ENCODE data around the gene C20orf141.

DNA sequence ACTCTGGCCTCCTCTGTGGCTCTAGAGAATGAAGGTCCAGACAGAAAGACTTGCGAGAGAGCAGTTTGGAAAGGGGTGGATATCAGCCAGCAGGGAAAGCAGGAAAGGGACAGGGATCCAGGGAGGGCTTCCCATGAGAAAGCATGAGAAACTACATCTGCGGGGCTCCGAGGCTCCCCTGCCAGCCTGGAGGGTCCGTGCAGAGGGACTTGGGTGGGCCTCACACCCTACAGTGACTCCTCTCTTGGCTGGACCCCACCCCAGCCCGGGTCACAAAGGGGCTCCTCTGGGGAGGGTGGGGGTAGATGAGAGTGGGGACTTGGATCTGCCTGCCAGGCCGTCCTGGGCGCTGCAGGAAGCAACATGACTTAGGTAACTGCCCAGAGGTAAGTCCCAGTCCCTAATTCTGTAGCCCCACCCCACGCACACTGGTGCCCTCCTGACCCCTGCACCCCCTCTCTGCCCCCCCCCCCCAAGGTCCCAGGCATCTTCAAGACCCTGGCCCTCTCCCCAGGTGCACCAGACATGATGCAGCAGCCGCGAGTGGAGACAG is 1.3 kb downstream of the C20orf141 start, which contains the start of gene TMEM239:
- TF ChIP-seq, protein P1, sequence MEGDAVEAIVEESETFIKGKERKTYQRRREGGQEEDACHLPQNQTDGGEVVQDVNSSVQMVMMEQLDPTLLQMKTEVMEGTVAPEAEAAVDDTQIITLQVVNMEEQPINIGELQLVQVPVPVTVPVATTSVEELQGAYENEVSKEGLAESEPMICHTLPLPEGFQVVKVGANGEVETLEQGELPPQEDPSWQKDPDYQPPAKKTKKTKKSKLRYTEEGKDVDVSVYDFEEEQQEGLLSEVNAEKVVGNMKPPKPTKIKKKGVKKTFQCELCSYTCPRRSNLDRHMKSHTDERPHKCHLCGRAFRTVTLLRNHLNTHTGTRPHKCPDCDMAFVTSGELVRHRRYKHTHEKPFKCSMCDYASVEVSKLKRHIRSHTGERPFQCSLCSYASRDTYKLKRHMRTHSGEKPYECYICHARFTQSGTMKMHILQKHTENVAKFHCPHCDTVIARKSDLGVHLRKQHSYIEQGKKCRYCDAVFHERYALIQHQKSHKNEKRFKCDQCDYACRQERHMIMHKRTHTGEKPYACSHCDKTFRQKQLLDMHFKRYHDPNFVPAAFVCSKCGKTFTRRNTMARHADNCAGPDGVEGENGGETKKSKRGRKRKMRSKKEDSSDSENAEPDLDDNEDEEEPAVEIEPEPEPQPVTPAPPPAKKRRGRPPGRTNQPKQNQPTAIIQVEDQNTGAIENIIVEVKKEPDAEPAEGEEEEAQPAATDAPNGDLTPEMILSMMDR (IDR thresholded peaks at IDR 0.05; ENCODE audit: low read depth, low read length, missing input control) = no peak
- TF ChIP-seq ZBTB33 (IDR thresholded peaks at IDR 0.05) (no peak), REST (IDR thresholded peaks at IDR 0.05) (no peak), TAF1 (conservative IDR thresholded peaks at IDR 0.05) (no peak), HNF4G (IDR thresholded peaks at IDR 0.05) (no peak), RAD21 (IDR thresholded peaks at IDR 0.05) (no peak), FOXA1 (IDR thresholded peaks at IDR 0.05) (no peak), YY1 (IDR thresholded peaks at IDR 0.05) (no peak), EGR1 (IDR thresholded peaks at IDR 0.05; ENCODE audit: low read depth in 2 of 2) (no peak)
- TF ChIP-seq, protein P2, sequence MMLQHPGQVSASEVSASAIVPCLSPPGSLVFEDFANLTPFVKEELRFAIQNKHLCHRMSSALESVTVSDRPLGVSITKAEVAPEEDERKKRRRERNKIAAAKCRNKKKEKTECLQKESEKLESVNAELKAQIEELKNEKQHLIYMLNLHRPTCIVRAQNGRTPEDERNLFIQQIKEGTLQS (IDR thresholded peaks at IDR 0.05) = no peak
- TF ChIP-seq, protein P3, sequence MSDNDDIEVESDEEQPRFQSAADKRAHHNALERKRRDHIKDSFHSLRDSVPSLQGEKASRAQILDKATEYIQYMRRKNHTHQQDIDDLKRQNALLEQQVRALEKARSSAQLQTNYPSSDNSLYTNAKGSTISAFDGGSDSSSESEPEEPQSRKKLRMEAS (IDR thresholded peaks at IDR 0.05) = no peak
